T-helper 2 cell treated with Interferon-gamma antibody and Interleukin-4, amounts not matched to agents 5 μg/mL and 100 μg/mL, for 36 hours (primary cell): Measurements from ENCODE around the gene CACFD1.

Source experiments
- DNase-seq: peaks from one replicate; pipeline ENCODE4 v3.0.0; 2021; ENCODE audit warnings: low spot score
- H3K27ac Mint-ChIP-seq: one replicate; pipeline ENCODE4 v1.8.0; 2021; ENCODE audit warnings: mild to moderate bottlenecking, mixed read lengths
- H3K27me3 Mint-ChIP-seq: one replicate; pipeline ENCODE4 v1.8.0; 2021; ENCODE audit warnings: low read depth, mixed read lengths
- H3K36me3 Mint-ChIP-seq: one replicate; pipeline ENCODE4 v1.8.0; 2021; ENCODE audit warnings: low read depth, mixed read lengths
- H3K4me1 Mint-ChIP-seq: one replicate; pipeline ENCODE4 v1.8.0; 2021; ENCODE audit warnings: low read depth, mixed read lengths
- H3K4me3 Mint-ChIP-seq: one replicate; pipeline ENCODE4 v1.8.0; 2022; ENCODE audit warnings: mild to moderate bottlenecking, moderate library complexity, mixed read lengths
- H3K9me3 Mint-ChIP-seq: one replicate; pipeline ENCODE4 v1.8.0; 2021; ENCODE audit warnings: mixed read lengths

CACFD1 gene

GRCh38 chr9:133463864-133464615 lies 4.3 kb downstream of the CACFD1 start:
- no peaks in the 10 kb centered on the region for H3K9me3 Mint-ChIP-seq
- H3K27me3 Mint-ChIP-seq = peaks cover 10% of the 10 kb centered on the region
- H3K27ac Mint-ChIP-seq = no peak overlapping the region
- H3K4me1 Mint-ChIP-seq = peaks cover 2% of the 10 kb centered on the region
- H3K4me3 Mint-ChIP-seq = no peak overlapping the region
- DNase-seq = no peak
- no peaks in the 10 kb centered on the region for H3K36me3 Mint-ChIP-seq

- Mint-ChIP-seq H3K4me1 (peaks cover 2% of the 10 kb centered on the region), H3K27me3 (peaks cover 10% of the 10 kb centered on the region), H3K36me3 (no peaks in the 10 kb centered on the region), H3K9me3 (no peaks in the 10 kb centered on the region), H3K4me3 (no peak overlapping the region), H3K27ac (no peak overlapping the region)
- DNase-seq = no peak
Observed at GRCh38 chr9:133464638-133465037, 4.9 kb downstream of the CACFD1 start.

GRCh38 chr9:133465984-133466383 lies 6.2 kb downstream of the CACFD1 start:
- H3K27me3 Mint-ChIP-seq = peaks cover 7% of the 10 kb centered on the region
- no peaks in the 10 kb centered on the region for H3K36me3 Mint-ChIP-seq
- no peaks in the 10 kb centered on the region for H3K4me1 Mint-ChIP-seq
- H3K27ac Mint-ChIP-seq = no peak overlapping the region
- no peaks in the 10 kb centered on the region for H3K9me3 Mint-ChIP-seq
- DNase-seq = no peak
- H3K4me3 Mint-ChIP-seq = no peak overlapping the region

DNA sequence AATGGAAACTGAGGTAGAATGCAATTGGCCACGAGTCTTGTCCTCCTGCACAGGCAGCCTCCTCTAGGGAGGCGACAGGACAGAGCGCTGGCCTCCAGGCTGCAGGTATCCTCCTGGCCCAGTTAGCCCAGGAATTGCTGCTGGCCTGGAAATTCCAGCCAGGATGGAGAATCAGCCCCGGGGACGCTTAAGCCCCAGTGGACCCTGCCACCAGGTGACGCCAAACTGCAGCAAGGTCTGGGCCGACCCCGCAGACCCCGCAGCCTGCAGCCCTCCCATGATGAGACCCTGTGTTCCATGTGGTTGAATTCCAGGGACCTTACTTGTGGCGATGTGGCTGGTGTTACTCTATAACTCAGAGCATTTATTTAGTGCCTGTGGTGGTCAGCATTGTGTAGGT lies 7.3 kb downstream of the CACFD1 start:
- H3K27ac Mint-ChIP-seq = no peak overlapping the region
- H3K4me1 Mint-ChIP-seq = no peaks in the 10 kb centered on the region
- DNase-seq = no peak
- no peaks in the 10 kb centered on the region for H3K9me3 Mint-ChIP-seq
- H3K36me3 Mint-ChIP-seq = no peaks in the 10 kb centered on the region
- H3K27me3 Mint-ChIP-seq = no peaks in the 10 kb centered on the region
- H3K4me3 Mint-ChIP-seq = no peak overlapping the region

GRCh38 chr9:133468374-133468773 lies 8.6 kb downstream of the CACFD1 start:
- Mint-ChIP-seq H3K4me3 (no peak overlapping the region), H3K36me3 (no peaks in the 10 kb centered on the region), H3K27ac (no peak overlapping the region), H3K4me1 (no peaks in the 10 kb centered on the region), H3K9me3 (no peaks in the 10 kb centered on the region), H3K27me3 (no peaks in the 10 kb centered on the region)
- DNase-seq = no peak

GRCh38 chr9:133468777-133469421 lies 9.1 kb downstream of the CACFD1 start:
- DNase-seq = no peak
- Mint-ChIP-seq H3K27ac (no peak overlapping the region), H3K4me3 (no peak overlapping the region), H3K27me3 (no peaks in the 10 kb centered on the region), H3K9me3 (no peaks in the 10 kb centered on the region), H3K4me1 (no peaks in the 10 kb centered on the region), H3K36me3 (no peaks in the 10 kb centered on the region)

DNA sequence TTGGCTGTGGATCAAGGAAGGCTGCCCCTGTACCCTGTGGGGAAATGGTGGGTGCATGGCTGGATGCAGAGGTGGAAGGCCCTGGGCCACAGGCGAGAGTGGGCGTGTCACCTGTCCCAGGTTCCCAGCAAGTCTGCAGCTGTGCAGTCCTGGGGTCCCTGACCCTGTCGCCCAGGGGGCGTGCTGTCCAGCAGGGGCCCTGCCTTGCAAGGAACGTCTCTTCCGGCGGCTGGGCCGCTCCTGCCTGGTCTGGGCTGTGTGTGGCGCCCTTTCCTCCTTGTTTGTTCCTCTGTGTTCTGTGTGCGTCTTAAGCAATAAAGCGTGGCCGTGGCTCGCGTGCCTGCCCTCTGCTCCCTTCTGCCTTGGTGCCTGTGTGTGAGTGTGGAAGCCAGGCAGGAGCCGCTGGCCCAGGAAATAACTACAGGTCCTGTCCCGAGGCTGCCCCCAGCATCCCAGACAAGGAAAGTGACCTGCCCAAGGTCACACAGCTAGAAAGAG lies 10.7 kb downstream of the CACFD1 start:
- H3K9me3 Mint-ChIP-seq = no peaks in the 10 kb centered on the region
- H3K27ac Mint-ChIP-seq = no peak overlapping the region
- peaks cover 3% of the 10 kb centered on the region for H3K4me1 Mint-ChIP-seq
- no peak for DNase-seq
- H3K27me3 Mint-ChIP-seq = no peaks in the 10 kb centered on the region
- H3K36me3 Mint-ChIP-seq = no peaks in the 10 kb centered on the region
- H3K4me3 Mint-ChIP-seq = no peak overlapping the region

DNA sequence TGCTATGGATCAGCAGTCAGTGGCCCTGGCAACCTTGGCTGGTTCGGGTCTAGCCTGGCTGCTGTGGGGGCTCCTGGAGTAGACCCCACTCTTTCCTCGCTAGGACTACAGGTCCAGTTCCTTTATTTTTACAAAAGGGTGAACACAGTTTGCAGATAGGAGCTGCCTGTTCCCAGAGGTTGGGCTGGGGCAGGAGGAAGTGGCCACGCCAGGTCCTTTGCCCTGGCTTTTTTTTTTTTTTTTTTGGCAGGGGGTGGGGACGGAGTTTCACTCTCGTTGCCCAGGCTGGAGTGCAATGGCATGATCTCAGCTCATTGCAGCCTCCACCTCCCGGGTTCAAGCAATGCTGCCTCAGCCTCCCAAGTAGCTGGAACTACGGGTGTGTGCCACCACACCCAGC lies 11.2 kb downstream of the CACFD1 start:
- no peaks in the 10 kb centered on the region for H3K9me3 Mint-ChIP-seq
- no peak overlapping the region for H3K4me3 Mint-ChIP-seq
- no peaks in the 10 kb centered on the region for H3K36me3 Mint-ChIP-seq
- H3K27ac Mint-ChIP-seq = no peak overlapping the region
- peaks cover 3% of the 10 kb centered on the region for H3K4me1 Mint-ChIP-seq
- no peak for DNase-seq
- H3K27me3 Mint-ChIP-seq = no peaks in the 10 kb centered on the region

GRCh38 chr9:133471551-133472276 lies 11.9 kb downstream of the CACFD1 start:
- Mint-ChIP-seq H3K9me3 (no peaks in the 10 kb centered on the region), H3K4me3 (no peak overlapping the region), H3K27me3 (no peaks in the 10 kb centered on the region), H3K27ac (no peak overlapping the region), H3K4me1 (peaks cover 3% of the 10 kb centered on the region), H3K36me3 (no peaks in the 10 kb centered on the region)
- no peak for DNase-seq

- no peak for DNase-seq
- Mint-ChIP-seq H3K27me3 (no peaks in the 10 kb centered on the region), H3K4me1 (peaks cover 3% of the 10 kb centered on the region), H3K4me3 (no peak overlapping the region), H3K36me3 (no peaks in the 10 kb centered on the region), H3K27ac (no peak overlapping the region), H3K9me3 (no peaks in the 10 kb centered on the region)
Observed at GRCh38 chr9:133472277-133472645, 12.5 kb downstream of the CACFD1 start.

DNA sequence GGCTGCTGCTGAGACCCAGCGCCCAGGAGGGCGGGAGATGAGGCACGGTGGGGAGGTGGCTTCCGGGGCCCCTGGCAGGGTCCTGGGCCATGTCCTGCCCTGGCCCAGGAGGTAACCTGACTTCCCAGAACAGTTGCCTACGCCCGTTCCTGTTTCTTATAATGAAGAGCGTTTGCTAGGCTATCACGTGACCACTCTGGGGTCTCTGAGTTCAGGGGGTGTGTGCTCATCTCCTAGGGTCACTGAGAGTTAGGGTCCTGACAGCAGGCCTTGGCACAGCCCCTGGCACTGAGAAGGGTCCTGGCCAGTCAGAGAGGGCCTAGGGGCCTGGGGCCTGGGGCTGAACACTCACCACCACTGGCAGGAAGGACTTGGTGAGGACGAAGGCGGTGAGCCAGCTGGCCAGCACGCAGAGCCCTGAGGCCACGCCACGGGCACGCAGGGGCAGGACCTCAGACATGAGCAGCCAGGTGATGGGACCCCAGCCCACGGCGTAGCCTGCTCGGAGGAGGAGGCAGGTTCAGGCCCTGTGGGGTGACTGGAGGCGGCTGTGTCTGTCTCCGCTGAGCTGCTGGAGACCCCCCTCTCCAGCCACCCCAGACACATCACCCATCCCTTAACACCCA lies 13.1 kb downstream of the CACFD1 start:
- Mint-ChIP-seq H3K27me3 (no peaks in the 10 kb centered on the region), H3K9me3 (no peaks in the 10 kb centered on the region), H3K4me1 (peaks cover 3% of the 10 kb centered on the region), H3K27ac (no peak overlapping the region), H3K36me3 (no peaks in the 10 kb centered on the region), H3K4me3 (no peak overlapping the region)
- DNase-seq = no peak

GRCh38 chr9:133473743-133474142 lies 14.0 kb downstream of the CACFD1 start:
- Mint-ChIP-seq H3K27ac (no peak overlapping the region), H3K9me3 (no peaks in the 10 kb centered on the region), H3K4me3 (no peak overlapping the region), H3K4me1 (peaks cover 3% of the 10 kb centered on the region), H3K36me3 (no peaks in the 10 kb centered on the region), H3K27me3 (no peaks in the 10 kb centered on the region)
- no peak for DNase-seq

DNA sequence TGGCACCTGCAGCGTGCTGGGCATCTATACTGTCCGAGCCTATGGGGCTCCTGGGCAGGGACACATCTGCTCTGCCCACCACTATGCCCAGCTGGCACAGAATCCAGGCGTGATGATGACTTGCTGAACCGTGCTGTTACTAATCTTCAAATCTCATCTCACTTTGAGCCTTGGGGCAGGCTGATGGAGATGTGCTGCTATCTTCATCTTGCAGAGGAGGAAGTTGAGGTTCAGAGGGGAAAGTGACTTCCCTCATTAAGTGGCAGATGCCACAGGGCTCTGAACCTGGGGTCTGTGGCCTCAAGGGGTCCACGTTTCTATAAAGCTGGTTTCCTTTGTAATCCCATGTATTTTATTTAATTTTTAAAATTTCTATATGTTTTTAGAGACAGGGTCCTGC lies 14.4 kb downstream of the CACFD1 start:
- Mint-ChIP-seq H3K27ac (no peak overlapping the region), H3K4me1 (peaks cover 3% of the 10 kb centered on the region), H3K27me3 (no peaks in the 10 kb centered on the region), H3K9me3 (no peaks in the 10 kb centered on the region), H3K36me3 (no peaks in the 10 kb centered on the region), H3K4me3 (no peak overlapping the region)
- no peak for DNase-seq

GRCh38 chr9:133474853-133475252 lies 15.1 kb downstream of the CACFD1 start:
- no peak overlapping the region for H3K27ac Mint-ChIP-seq
- H3K9me3 Mint-ChIP-seq = no peaks in the 10 kb centered on the region
- H3K4me1 Mint-ChIP-seq = peaks cover 7% of the 10 kb centered on the region
- peaks cover 5% of the 10 kb centered on the region for H3K27me3 Mint-ChIP-seq
- no peak overlapping the region for H3K4me3 Mint-ChIP-seq
- H3K36me3 Mint-ChIP-seq = no peaks in the 10 kb centered on the region
- no peak for DNase-seq
